ENCODE measurements around the gene UBL5.
"Not testable (repeated sequence)": the region's sequence is repeated elsewhere in the genome, so short reads cannot be mapped to it uniquely, and the experiment has no call there.

DNA sequence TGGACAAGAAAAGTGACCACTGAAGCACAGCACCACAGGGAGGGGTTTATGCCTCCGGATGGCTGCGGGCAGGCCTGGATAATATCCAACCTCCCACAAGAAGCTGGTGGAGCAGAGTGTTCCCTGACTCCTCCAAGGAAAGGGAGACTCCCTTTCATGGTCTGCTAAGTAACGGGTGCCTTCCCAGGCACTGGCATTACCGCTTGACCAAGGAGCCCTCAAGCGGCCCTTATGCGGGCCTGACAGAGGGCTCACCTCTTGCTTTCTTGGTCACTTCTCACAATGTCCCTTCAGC, 36.7 kb upstream of the UBL5 start:
- TF ChIP-seq, protein P1, sequence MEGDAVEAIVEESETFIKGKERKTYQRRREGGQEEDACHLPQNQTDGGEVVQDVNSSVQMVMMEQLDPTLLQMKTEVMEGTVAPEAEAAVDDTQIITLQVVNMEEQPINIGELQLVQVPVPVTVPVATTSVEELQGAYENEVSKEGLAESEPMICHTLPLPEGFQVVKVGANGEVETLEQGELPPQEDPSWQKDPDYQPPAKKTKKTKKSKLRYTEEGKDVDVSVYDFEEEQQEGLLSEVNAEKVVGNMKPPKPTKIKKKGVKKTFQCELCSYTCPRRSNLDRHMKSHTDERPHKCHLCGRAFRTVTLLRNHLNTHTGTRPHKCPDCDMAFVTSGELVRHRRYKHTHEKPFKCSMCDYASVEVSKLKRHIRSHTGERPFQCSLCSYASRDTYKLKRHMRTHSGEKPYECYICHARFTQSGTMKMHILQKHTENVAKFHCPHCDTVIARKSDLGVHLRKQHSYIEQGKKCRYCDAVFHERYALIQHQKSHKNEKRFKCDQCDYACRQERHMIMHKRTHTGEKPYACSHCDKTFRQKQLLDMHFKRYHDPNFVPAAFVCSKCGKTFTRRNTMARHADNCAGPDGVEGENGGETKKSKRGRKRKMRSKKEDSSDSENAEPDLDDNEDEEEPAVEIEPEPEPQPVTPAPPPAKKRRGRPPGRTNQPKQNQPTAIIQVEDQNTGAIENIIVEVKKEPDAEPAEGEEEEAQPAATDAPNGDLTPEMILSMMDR (IDR thresholded peaks at IDR 0.05), result not testable (repeated sequence)
- not testable (repeated sequence) for TF ChIP-seq POLR2A (IDR thresholded peaks at IDR 0.05)
